ENCODE results near the gene RAPGEF6. TPM values are rescaled to one million over a fixed set of nuclear protein-coding genes. Genes with fewer than 3 reads are reported as not detected.

The RAPGEF6 gene
- total RNA-seq, 1 experiment from 2014 or later: 9.7 TPM

GRCh38 chr5:131384173-131384572, 250.9 kb downstream of the RAPGEF6 start:
- Histone ChIP-seq H4K20me1 (ENCODE audit: low read length) (no peaks in the 10 kb centered on the region), H3K9me2 (replicated peaks; ENCODE audit: low read length) (no peaks in the 10 kb centered on the region), H3K36me3 (ENCODE audit: low read depth, low read length) (peaks cover 3% of the 10 kb centered on the region; the same call in 1 of the 2 replicates), H3K4me1 (ENCODE audit: insufficient read depth, low read length) (peaks cover 19% of the 10 kb centered on the region), H3K9ac (ENCODE audit: low read length) (no peak overlapping the region), H3K4me3 (ENCODE audit: low read length) (no peak overlapping the region), H3K79me2 (ENCODE audit: low read length) (no peaks in the 10 kb centered on the region), H3K27ac (ENCODE audit: low read length) (no peak overlapping the region), H3F3A (ENCODE audit: low read length, unreplicated experiment) (no peaks in the 10 kb centered on the region), H2AFZ (ENCODE audit: low read length) (no peak overlapping the region), H3K9me3 (ENCODE audit: low read length) (no peaks in the 10 kb centered on the region), H3K27me3 (ENCODE audit: low read length) (no peaks in the 10 kb centered on the region), H3K4me2 (ENCODE audit: low read length) (no peak overlapping the region)
- TF ChIP-seq EZH2 (IDR thresholded peaks at IDR 0.05; ENCODE audit: low read length, unreplicated experiment) (no peak), CTCF (conservative IDR thresholded peaks at IDR 0.05; ENCODE audit: low read depth, low read length) (no peak), EZH2phosphoT487 (IDR thresholded peaks at IDR 0.05; ENCODE audit: borderline replicate concordance, low read length) (no peak)
- ChIA-PET CTCF (no interaction called here), POLR2A (ENCODE audit: unreplicated experiment) (no interaction called here)
- BruUV-seq (replicated peaks): no TSS peak
- no peak for ATAC-seq
- intact Hi-C loops (cut with micrococcal nuclease): loop anchor here (10.0 kb wide), 1 partner anchor 219 kb away; the partner anchor contains the start of gene HINT1
- no peak for DNase-seq

- DNase-seq (peak; percentile 61), ATAC-seq (peak; percentile 54)
- no peak overlapping the region for H3K4me3 ChIP-seq (ENCODE audit: low read length)
- peaks cover 3% of the 10 kb centered on the region; the same call in 1 of the 2 replicates for H3K36me3 ChIP-seq (ENCODE audit: low read depth, low read length)
- no TSS peak for BruUV-seq (replicated peaks)
- POLR2A ChIA-PET (ENCODE audit: unreplicated experiment): interaction anchor here (0.6 kb wide), 1 partner anchor 227 kb away, joined by 3 read pairs; no protein-coding TSS in a partner anchor
- TF ChIP-seq CTCF (conservative IDR thresholded peaks at IDR 0.05; ENCODE audit: low read depth, low read length) (peak; percentile 72), EZH2phosphoT487 (IDR thresholded peaks at IDR 0.05; ENCODE audit: borderline replicate concordance, low read length) (no peak)
- no peak overlapping the region for H2AFZ ChIP-seq (ENCODE audit: low read length)
- CTCF ChIA-PET: interaction anchor here (0.5 kb wide), 2 partner anchors 77 to 119 kb away, joined by 3 read pairs; partner anchors contain the start of gene CDC42SE2
- H3K9me2 ChIP-seq (replicated peaks; ENCODE audit: low read length): no peaks in the 10 kb centered on the region
- H3F3A ChIP-seq (ENCODE audit: low read length, unreplicated experiment): no peaks in the 10 kb centered on the region
- H3K79me2 ChIP-seq (ENCODE audit: low read length): no peaks in the 10 kb centered on the region
- H3K9me3 ChIP-seq (ENCODE audit: low read length): no peaks in the 10 kb centered on the region
- intact Hi-C loops (cut with micrococcal nuclease): loop anchor here (10.0 kb wide), 1 partner anchor 218 kb away; the partner anchor contains the start of gene HINT1
- H3K4me1 ChIP-seq (ENCODE audit: insufficient read depth, low read length): peaks cover 25% of the 10 kb centered on the region
- H3K27ac ChIP-seq (ENCODE audit: low read length): no peak overlapping the region
- no peak overlapping the region for H3K9ac ChIP-seq (ENCODE audit: low read length)
- no peak overlapping the region for H3K4me2 ChIP-seq (ENCODE audit: low read length)
- no peaks in the 10 kb centered on the region for H3K27me3 ChIP-seq (ENCODE audit: low read length)
- H4K20me1 ChIP-seq (ENCODE audit: low read length): no peaks in the 10 kb centered on the region
Measured at GRCh38 chr5:131382407-131383395, 252.3 kb downstream of the RAPGEF6 start.
